ENCODE results near the gene MAP4K2. TPM values are rescaled to one million over a fixed set of nuclear protein-coding genes. Genes with fewer than 3 reads are reported as not detected.
"Not testable (repeated sequence)": the region's sequence is repeated elsewhere in the genome, so short reads cannot be mapped to it uniquely, and the experiment has no call there.

MAP4K2 gene
- total and polyA plus RNA-seq, 8 donors = 2.3 to 66.9 (median 13.4) TPM

GRCh38 chr11:64826062-64826461 lies 23.0 kb upstream of the MAP4K2 start:
- WGBS, 5 donors = 81 to 94% (median 89%) methylated on average over 6 to 7 of the region's 7 CpGs
- Histone ChIP-seq H3K4me1 (no peaks in the 10 kb centered on the region), H3K9me3 (no peaks in the 10 kb centered on the region), H3K36me3 (peaks cover 0 to 70% (median 65%) of the 10 kb centered on the region in 4 donors), H3K27ac (no peak overlapping the region), H3K27me3 (no peaks in the 10 kb centered on the region), H3K4me3 (no peak overlapping the region)
- no peak for DNase-seq
- intact Hi-C loops (cut with DNase I; ENCODE audit: low total_unique reads) = no loop called here
- TF ChIP-seq CTCF (IDR thresholded peaks at IDR 0.05) = no peak
- no peak for TF ChIP-seq POLR2A (IDR thresholded peaks at IDR 0.05)
- no peak for TF ChIP-seq POLR2AphosphoS5 (IDR thresholded peaks at IDR 0.05)
- no peak for TF ChIP-seq EP300 (IDR thresholded peaks at IDR 0.05)

- H3K36me3 ChIP-seq = peaks cover 0 to 46% (median 43%) of the 10 kb centered on the region in 4 donors
- no peaks in the 10 kb centered on the region for H3K27me3 ChIP-seq
- DNase-seq = no peak
- TF ChIP-seq POLR2A (IDR thresholded peaks at IDR 0.05) = no peak
- 73 to 83% (median 75%) methylated on average over 11 of the region's 11 CpGs for WGBS, 5 donors
- intact Hi-C loops (cut with DNase I; ENCODE audit: low total_unique reads) = no loop called here
- H3K4me3 ChIP-seq = no peak overlapping the region
- H3K4me1 ChIP-seq = no peaks in the 10 kb centered on the region
- H3K9me3 ChIP-seq = no peaks in the 10 kb centered on the region
- no peak overlapping the region for H3K27ac ChIP-seq
These were observed 20.6 kb upstream of the MAP4K2 start for GRCh38 chr11:64823568-64824119.

- WGBS, 5 donors = 78 to 92% (median 85%) methylated on average over 3 of the region's 3 CpGs
- no peak for TF ChIP-seq EP300 (IDR thresholded peaks at IDR 0.05)
- TF ChIP-seq CTCF (IDR thresholded peaks at IDR 0.05) = no peak
- no peak for TF ChIP-seq POLR2AphosphoS5 (IDR thresholded peaks at IDR 0.05)
- no peak for TF ChIP-seq POLR2A (IDR thresholded peaks at IDR 0.05)
- intact Hi-C loops (cut with DNase I; ENCODE audit: low total_unique reads) = no loop called here
These were observed 14.5 kb upstream of the MAP4K2 start for GRCh38 chr11:64817476-64817875.

GRCh38 chr11:64815433-64815832 lies 12.4 kb upstream of the MAP4K2 start:
- 65 to 85% (median 77%) methylated on average over 5 of the region's 5 CpGs for WGBS, 5 donors
- H3K27me3 ChIP-seq; H3K36me3 ChIP-seq; DNase-seq; intact Hi-C loops (cut with DNase I; ENCODE audit: low total_unique reads); H3K9me3 ChIP-seq; H3K27ac ChIP-seq; H3K4me3 ChIP-seq; H3K4me1 ChIP-seq: not testable (repeated sequence)

More at GRCh38 chr11:64817476-64817875, 14.5 kb upstream of the MAP4K2 start:
- Histone ChIP-seq H3K27ac (no peak overlapping the region), H3K4me3 (no peak overlapping the region), H3K9me3 (no peaks in the 10 kb centered on the region), H3K4me1 (no peaks in the 10 kb centered on the region), H3K36me3 (no peaks in the 10 kb centered on the region), H3K27me3 (no peaks in the 10 kb centered on the region)
- no peak for DNase-seq

GRCh38 chr11:64814712-64815187 lies 11.7 kb upstream of the MAP4K2 start:
- TF ChIP-seq POLR2A (IDR thresholded peaks at IDR 0.05) = no peak
- TF ChIP-seq POLR2AphosphoS5 (IDR thresholded peaks at IDR 0.05) = no peak
- TF ChIP-seq EP300 (IDR thresholded peaks at IDR 0.05) = no peak
- no peak for TF ChIP-seq CTCF (IDR thresholded peaks at IDR 0.05)
- 62 to 75% (median 66%) methylated on average over 7 of the region's 7 CpGs for WGBS, 5 donors
- DNase-seq = no peak
- H3K27ac ChIP-seq = no peak overlapping the region
- H3K4me3 ChIP-seq = no peak overlapping the region
- H3K36me3 ChIP-seq = no peaks in the 10 kb centered on the region
- no peaks in the 10 kb centered on the region for H3K9me3 ChIP-seq
- no peaks in the 10 kb centered on the region for H3K27me3 ChIP-seq
- intact Hi-C loops (cut with DNase I; ENCODE audit: low total_unique reads) = no loop called here
- peaks cover 1 to 11% (median 6%) of the 10 kb centered on the region in 4 donors for H3K4me1 ChIP-seq

Measured in stomach (tissue), 9 donors.